DMS53 treated with DMSO at 0.1 percent for 48 hours (cell line): ENCODE measurements around the gene MAPRE2.
"Not testable (repeated sequence)": the region's sequence is repeated elsewhere in the genome, so short reads cannot be mapped to it uniquely, and the experiment has no call there.

ENCODE experiments used
- DNase-seq: peaks from one replicate; lab custom pipeline; 2025; ENCODE audit not compliant: unreplicated experiment; lab: John Stamatoyannopoulos, UW

The MAPRE2 gene

GRCh38 chr18:35089382-35089781, 48.2 kb downstream of the MAPRE2 start:
- no peak for DNase-seq

- no peak for DNase-seq
Observed at GRCh38 chr18:35089891-35090550, 48.8 kb downstream of the MAPRE2 start.

- no peak for DNase-seq
Observed at GRCh38 chr18:35091841-35092240, 50.6 kb downstream of the MAPRE2 start.

GRCh38 chr18:35095983-35096676, 54.9 kb downstream of the MAPRE2 start:
- DNase-seq: no peak

- no peak for DNase-seq
Observed at GRCh38 chr18:35096677-35097011, 55.4 kb downstream of the MAPRE2 start.

- no peak for DNase-seq
Observed at GRCh38 chr18:35097195-35097594, 56.0 kb downstream of the MAPRE2 start.

- no peak for DNase-seq
Observed at GRCh38 chr18:35097763-35098162, 56.5 kb downstream of the MAPRE2 start.

GRCh38 chr18:35099911-35100310, 58.7 kb downstream of the MAPRE2 start:
- no peak for DNase-seq

- DNase-seq: no peak
Observed at GRCh38 chr18:35104391-35105051, 63.3 kb downstream of the MAPRE2 start.

GRCh38 chr18:35106013-35106844, 65.0 kb downstream of the MAPRE2 start:
- DNase-seq: no peak

- DNase-seq: no peak
Observed at GRCh38 chr18:35106845-35107148, 65.6 kb downstream of the MAPRE2 start.

- no peak for DNase-seq
Observed at GRCh38 chr18:35107216-35107615, 66.0 kb downstream of the MAPRE2 start.

GRCh38 chr18:35108088-35108487, 66.9 kb downstream of the MAPRE2 start:
- not testable (repeated sequence) for DNase-seq

GRCh38 chr18:35110059-35110458, 68.8 kb downstream of the MAPRE2 start:
- DNase-seq: no peak

GRCh38 chr18:35110554-35111485, 69.6 kb downstream of the MAPRE2 start:
- no peak for DNase-seq

GRCh38 chr18:35112696-35113095, 71.5 kb downstream of the MAPRE2 start:
- DNase-seq: no peak

GRCh38 chr18:35114305-35114704, 73.1 kb downstream of the MAPRE2 start:
- no peak for DNase-seq

- DNase-seq: no peak
Observed at GRCh38 chr18:35116784-35117318, 75.6 kb downstream of the MAPRE2 start.

GRCh38 chr18:35117372-35117771, 76.2 kb downstream of the MAPRE2 start:
- no peak for DNase-seq

GRCh38 chr18:35117951-35118411, 76.8 kb downstream of the MAPRE2 start:
- no peak for DNase-seq
